ENCODE measurements around the gene OSBPL10.
"Not testable (repeated sequence)": the region's sequence is repeated elsewhere in the genome, so short reads cannot be mapped to it uniquely, and the experiment has no call there.

OSBPL10 gene

GRCh38 chr3:31804251-31805051, 176.6 kb downstream of the OSBPL10 start:
- no peak for DNase-seq

GRCh38 chr3:31802981-31803740, 177.9 kb downstream of the OSBPL10 start:
- DNase-seq: no peak

- DNase-seq: no peak
Observed at GRCh38 chr3:31800436-31800835, 180.6 kb downstream of the OSBPL10 start.

GRCh38 chr3:31798840-31799239, 182.2 kb downstream of the OSBPL10 start:
- DNase-seq: no peak

GRCh38 chr3:31793821-31794220, 187.2 kb downstream of the OSBPL10 start:
- no peak for DNase-seq

- no peak for DNase-seq
Observed at GRCh38 chr3:31791090-31791430, 190.0 kb downstream of the OSBPL10 start.

GRCh38 chr3:31790193-31791089, 190.6 kb downstream of the OSBPL10 start:
- no peak for DNase-seq

- DNase-seq: no peak
Observed at GRCh38 chr3:31789429-31789828, 191.6 kb downstream of the OSBPL10 start.

GRCh38 chr3:31785734-31786133, 195.3 kb downstream of the OSBPL10 start:
- DNase-seq: no peak

- DNase-seq: no peak
Observed at GRCh38 chr3:31785286-31785685, 195.8 kb downstream of the OSBPL10 start.

GRCh38 chr3:31783851-31784250, 197.2 kb downstream of the OSBPL10 start:
- not testable (repeated sequence) for DNase-seq

GRCh38 chr3:31782306-31782705, 198.8 kb downstream of the OSBPL10 start:
- DNase-seq: not testable (repeated sequence)

- no peak for DNase-seq
Observed at GRCh38 chr3:31779514-31779913, 201.5 kb downstream of the OSBPL10 start.

- DNase-seq: no peak
Observed at GRCh38 chr3:31777887-31778286, 203.2 kb downstream of the OSBPL10 start.

- DNase-seq: no peak
Observed at GRCh38 chr3:31777092-31777491, 204.0 kb downstream of the OSBPL10 start.

- DNase-seq: no peak
Observed at GRCh38 chr3:31776016-31776415, 205.0 kb downstream of the OSBPL10 start.

GRCh38 chr3:31775383-31775782, 205.7 kb downstream of the OSBPL10 start:
- DNase-seq: no peak

- DNase-seq: no peak
Observed at GRCh38 chr3:31772758-31773473, 208.1 kb downstream of the OSBPL10 start.

GRCh38 chr3:31772272-31772671, 208.8 kb downstream of the OSBPL10 start:
- DNase-seq: no peak

- DNase-seq: no peak
Observed at GRCh38 chr3:31770822-31771326, 210.2 kb downstream of the OSBPL10 start.

- no peak for DNase-seq
Observed at GRCh38 chr3:31768479-31769125, 212.5 kb downstream of the OSBPL10 start.

GRCh38 chr3:31767920-31768319, 213.1 kb downstream of the OSBPL10 start:
- DNase-seq: no peak
